Measurements from ENCODE around the gene GRIN1.
A peak's percentile ranks its signal among the peaks of the same experiment; 100 is the strongest.

GRIN1 gene

DNA sequence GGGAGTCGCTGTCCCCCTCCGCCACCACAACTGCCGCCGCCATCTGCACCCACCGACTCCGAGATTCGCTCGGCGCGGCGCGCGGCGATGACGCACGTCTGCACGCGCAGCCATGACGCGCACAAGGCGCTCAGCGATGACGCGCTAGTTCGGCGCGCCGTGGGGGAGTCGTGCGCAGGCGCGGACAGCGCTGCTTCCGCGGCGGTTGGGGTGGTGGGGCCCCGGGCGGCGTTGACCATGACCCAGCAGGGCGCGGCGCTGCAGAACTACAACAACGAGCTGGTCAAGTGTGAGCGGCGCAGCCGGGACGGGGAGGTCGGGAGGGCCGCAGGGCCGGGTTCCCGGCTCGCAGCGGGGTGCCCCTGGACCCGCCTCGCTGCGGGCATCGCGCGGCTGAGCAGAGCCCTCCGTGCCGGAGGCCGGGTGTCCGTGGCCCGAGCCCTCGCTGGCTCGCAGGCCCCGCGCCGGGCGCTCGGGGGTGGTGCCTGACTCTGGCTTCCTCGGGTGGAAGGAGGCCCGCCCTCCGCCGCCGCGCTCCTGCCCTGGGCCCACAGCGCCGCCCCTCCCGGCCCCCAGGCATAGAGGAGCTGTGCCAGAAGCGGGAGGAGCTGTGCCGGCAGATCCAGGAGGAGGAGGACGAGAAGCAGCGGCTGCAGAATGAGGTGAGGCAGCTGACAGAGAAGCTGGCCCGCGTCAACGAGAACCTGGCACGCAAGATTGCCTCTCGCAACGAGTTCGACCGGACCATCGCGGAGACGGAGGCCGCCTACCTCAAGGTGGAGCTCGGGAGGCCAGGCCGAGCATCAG is 49.7 kb downstream of the GRIN1 start, which contains the start of the genes ANAPC2 and SSNA1:
Gene ANAPC2 (minus strand): TSS at position 71 of the 807 bp plus-strand sequence. CDS start 28 bp downstream, at position 43.
Gene SSNA1 (plus strand): TSS at position 187 of the 807 bp plus-strand sequence. CDS start 51 bp downstream, at position 238.
- peak; percentile 95 for DNase-seq (ENCODE audit: low read depth)
- peak within 1 kb of the TSS; percentile 90 for H3K4me3 ChIP-seq (ENCODE audit: low read depth, low read length)
- TF ChIP-seq MYC (IDR thresholded peaks at IDR 0.05; ENCODE audit: low read depth, low read length) (peak; percentile 68), MAX (IDR thresholded peaks at IDR 0.05; ENCODE audit: low read depth, low read length) (peak; percentile 67), POLR2A (IDR thresholded peaks at IDR 0.05; ENCODE audit: extremely low read depth, insufficient read length) (peak; percentile 73)
- TF ChIP-seq, protein P1, sequence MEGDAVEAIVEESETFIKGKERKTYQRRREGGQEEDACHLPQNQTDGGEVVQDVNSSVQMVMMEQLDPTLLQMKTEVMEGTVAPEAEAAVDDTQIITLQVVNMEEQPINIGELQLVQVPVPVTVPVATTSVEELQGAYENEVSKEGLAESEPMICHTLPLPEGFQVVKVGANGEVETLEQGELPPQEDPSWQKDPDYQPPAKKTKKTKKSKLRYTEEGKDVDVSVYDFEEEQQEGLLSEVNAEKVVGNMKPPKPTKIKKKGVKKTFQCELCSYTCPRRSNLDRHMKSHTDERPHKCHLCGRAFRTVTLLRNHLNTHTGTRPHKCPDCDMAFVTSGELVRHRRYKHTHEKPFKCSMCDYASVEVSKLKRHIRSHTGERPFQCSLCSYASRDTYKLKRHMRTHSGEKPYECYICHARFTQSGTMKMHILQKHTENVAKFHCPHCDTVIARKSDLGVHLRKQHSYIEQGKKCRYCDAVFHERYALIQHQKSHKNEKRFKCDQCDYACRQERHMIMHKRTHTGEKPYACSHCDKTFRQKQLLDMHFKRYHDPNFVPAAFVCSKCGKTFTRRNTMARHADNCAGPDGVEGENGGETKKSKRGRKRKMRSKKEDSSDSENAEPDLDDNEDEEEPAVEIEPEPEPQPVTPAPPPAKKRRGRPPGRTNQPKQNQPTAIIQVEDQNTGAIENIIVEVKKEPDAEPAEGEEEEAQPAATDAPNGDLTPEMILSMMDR (IDR thresholded peaks at IDR 0.05; ENCODE audit: low read depth, low read length): peak; percentile 35

- no peak for DNase-seq (ENCODE audit: low read depth)
- TF ChIP-seq POLR2A (IDR thresholded peaks at IDR 0.05; ENCODE audit: extremely low read depth, insufficient read length) (no peak), MYC (IDR thresholded peaks at IDR 0.05; ENCODE audit: low read depth, low read length) (no peak), MAX (IDR thresholded peaks at IDR 0.05; ENCODE audit: low read depth, low read length) (no peak)
- TF ChIP-seq, protein P1 (IDR thresholded peaks at IDR 0.05; ENCODE audit: low read depth, low read length): no peak
- H3K4me3 ChIP-seq (ENCODE audit: low read depth, low read length): peak overlapping the region; percentile 90
These were observed 50.6 kb downstream of the GRIN1 start for GRCh38 chr9:137189297-137190295.

GRCh38 chr9:137190315-137190856 is 51.4 kb downstream of the GRIN1 start:
- peak; percentile 38 for DNase-seq (ENCODE audit: low read depth)
- H3K4me3 ChIP-seq (ENCODE audit: low read depth, low read length): no peak overlapping the region
- no peak for TF ChIP-seq MYC (IDR thresholded peaks at IDR 0.05; ENCODE audit: low read depth, low read length)
- TF ChIP-seq, protein P1 (IDR thresholded peaks at IDR 0.05; ENCODE audit: low read depth, low read length): peak; percentile 17
- no peak for TF ChIP-seq POLR2A (IDR thresholded peaks at IDR 0.05; ENCODE audit: extremely low read depth, insufficient read length)

DNA sequence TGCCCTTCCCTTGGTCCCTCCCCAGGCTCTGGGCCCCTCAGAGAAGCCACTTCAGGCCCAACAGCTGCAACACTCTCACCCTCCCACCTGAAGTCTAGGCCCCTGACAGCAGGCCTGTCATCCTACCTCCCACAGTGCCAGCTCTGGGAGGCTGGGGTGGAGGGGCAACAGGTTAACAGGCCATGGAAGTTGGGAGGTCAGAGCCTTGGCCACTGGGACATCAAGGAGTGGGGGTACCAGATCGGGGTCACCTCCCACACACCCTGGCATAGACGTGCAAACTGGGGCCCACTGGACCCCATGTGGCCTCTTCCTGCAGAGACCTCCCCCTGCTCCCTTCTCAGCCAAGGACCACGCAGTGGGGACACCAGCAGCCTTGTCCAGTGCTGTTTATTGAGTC is 52.3 kb downstream of the GRIN1 start:
- DNase-seq (ENCODE audit: low read depth): no peak
- H3K4me3 ChIP-seq (ENCODE audit: low read depth, low read length): no peak overlapping the region
- TF ChIP-seq POLR2A (IDR thresholded peaks at IDR 0.05; ENCODE audit: extremely low read depth, insufficient read length) (no peak), MAX (IDR thresholded peaks at IDR 0.05; ENCODE audit: low read depth, low read length) (no peak), MYC (IDR thresholded peaks at IDR 0.05; ENCODE audit: low read depth, low read length) (no peak)
- TF ChIP-seq, protein P1 (IDR thresholded peaks at IDR 0.05; ENCODE audit: low read depth, low read length): no peak

- no peak for DNase-seq (ENCODE audit: low read depth)
- no peak overlapping the region for H3K4me3 ChIP-seq (ENCODE audit: low read depth, low read length)
- TF ChIP-seq POLR2A (IDR thresholded peaks at IDR 0.05; ENCODE audit: extremely low read depth, insufficient read length): no peak
- no peak for TF ChIP-seq MYC (IDR thresholded peaks at IDR 0.05; ENCODE audit: low read depth, low read length)
- TF ChIP-seq, protein P1 (IDR thresholded peaks at IDR 0.05; ENCODE audit: low read depth, low read length): no peak
- TF ChIP-seq MAX (IDR thresholded peaks at IDR 0.05; ENCODE audit: low read depth, low read length): no peak
These were observed 52.9 kb downstream of the GRIN1 start for GRCh38 chr9:137191691-137192447.

All from NB4 (cell line).